HG03025 (cell line): Measurements from ENCODE around the gene PHLPP1.

Source experiments
- ATAC-seq: cut with Tn5 transposase; IDR thresholded peaks from one replicate; pipeline ENCODE4 v1.9.1; 2021; ENCODE audit warnings: mild to moderate bottlenecking, moderate library complexity; ENCODE audit not compliant: unreplicated experiment, low FRiP score

The PHLPP1 gene

GRCh38 chr18:62839874-62840713, 124.8 kb downstream of the PHLPP1 start:
- no peak for ATAC-seq

- no peak for ATAC-seq
Observed at GRCh38 chr18:62841405-62841804, 126.1 kb downstream of the PHLPP1 start.

GRCh38 chr18:62842898-62843297, 127.6 kb downstream of the PHLPP1 start:
- ATAC-seq: no peak

- ATAC-seq: no peak
Observed at GRCh38 chr18:62844850-62845643, 129.7 kb downstream of the PHLPP1 start.

GRCh38 chr18:62846313-62846712, 131.0 kb downstream of the PHLPP1 start:
- no peak for ATAC-seq

GRCh38 chr18:62847081-62847480, 131.7 kb downstream of the PHLPP1 start:
- ATAC-seq: no peak

- ATAC-seq: no peak
Observed at GRCh38 chr18:62848946-62849345, 133.6 kb downstream of the PHLPP1 start.

GRCh38 chr18:62850619-62851306, 135.4 kb downstream of the PHLPP1 start:
- ATAC-seq: no peak

- ATAC-seq: no peak
Observed at GRCh38 chr18:62852851-62853250, 137.5 kb downstream of the PHLPP1 start.

- ATAC-seq: no peak
Observed at GRCh38 chr18:62856294-62856693, 141.0 kb downstream of the PHLPP1 start.

- no peak for ATAC-seq
Observed at GRCh38 chr18:62857263-62857976, 142.1 kb downstream of the PHLPP1 start.

GRCh38 chr18:62860062-62860461, 144.7 kb downstream of the PHLPP1 start:
- ATAC-seq: no peak

- no peak for ATAC-seq
Observed at GRCh38 chr18:62862466-62862865, 147.1 kb downstream of the PHLPP1 start.

- no peak for ATAC-seq
Observed at GRCh38 chr18:62863579-62864001, 148.2 kb downstream of the PHLPP1 start.

- no peak for ATAC-seq
Observed at GRCh38 chr18:62865498-62865897, 150.2 kb downstream of the PHLPP1 start.

- ATAC-seq: no peak
Observed at GRCh38 chr18:62867534-62867933, 152.2 kb downstream of the PHLPP1 start.

GRCh38 chr18:62868645-62869044, 153.3 kb downstream of the PHLPP1 start:
- ATAC-seq: no peak

GRCh38 chr18:62870643-62871042, 155.3 kb downstream of the PHLPP1 start:
- no peak for ATAC-seq

GRCh38 chr18:62875323-62875722, 160.0 kb downstream of the PHLPP1 start:
- ATAC-seq: no peak

GRCh38 chr18:62876111-62876510, 160.8 kb downstream of the PHLPP1 start:
- no peak for ATAC-seq
